HEK293 (cell line): Measurements from ENCODE around the gene CCDC85C.

Experiments used
- CTCF ChIA-PET: fragments of 350-600 bp; formaldehyde crosslinking; extraction: SDS; loops from one replicate; lab custom pipeline; 2021; ENCODE audit warnings: antibody characterized with exemption; lab: Yijun Ruan, JAX
- POLR2A ChIA-PET: fragments of 300-600 bp; formaldehyde crosslinking; extraction: SDS; loops from one replicate; lab custom pipeline; 2020; ENCODE audit warnings: antibody characterized with exemption, inconsistent platforms; lab: Yijun Ruan, JAX
- H3K27ac ChIP-seq: fragments of 200-500 bp; sonication (Bioruptor generic); 2 replicates; pipeline ENCODE4 v1.5.1; 2014; ENCODE audit warnings: low read depth, low read length, control low read depth, inconsistent platforms; ENCODE audit errors: extremely low read depth
- H3K36me3 ChIP-seq, 2 experiments: fragments of 200-500 bp in 1 of 2; sonication (Bioruptor generic) in 1 of 2; 1 replicate in 1 of 2; 2 replicates in 1 of 2; pipeline ENCODE4 v1.5.1; 2014 to 2017; ENCODE audit warnings: inconsistent platforms in 2 of 2, low read length in 2 of 2; ENCODE audit not compliant: control insufficient read depth in 2 of 2, insufficient read depth in 1 of 2
- H3K4me1 ChIP-seq: fragments of 200-500 bp; sonication (Bioruptor generic); 2 replicates; pipeline ENCODE4 v1.5.1; 2014; ENCODE audit warnings: mild to moderate bottlenecking, low read length, inconsistent platforms; ENCODE audit not compliant: control insufficient read depth, insufficient read depth
- H3K4me3 ChIP-seq: 2 replicates; pipeline ENCODE4 v1.5.1; 2011; ENCODE audit warnings: low read depth, mild to moderate bottlenecking, control low read depth, low read length, moderate library complexity
- H3K9me3 ChIP-seq: fragments of 200-500 bp; sonication (Bioruptor generic); 2 replicates; pipeline ENCODE4 v1.5.1; 2014; ENCODE audit warnings: low read depth, low read length, inconsistent platforms; ENCODE audit not compliant: control insufficient read depth, insufficient read depth
- EGR2 ChIP-seq: fragments of 450-650 bp; formaldehyde crosslinking; IDR thresholded peaks from 2 replicates; pipeline ENCODE4 v1.5.1; 2016; ENCODE audit warnings: low read depth, missing biosample characterization, missing genetic modification characterization
- GLIS2 ChIP-seq: fragments of 450-650 bp; formaldehyde crosslinking; IDR thresholded peaks from 2 replicates; pipeline ENCODE4 v1.5.1; 2016; ENCODE audit warnings: missing biosample characterization, missing genetic modification characterization
- KLF10 ChIP-seq: fragments of 450-650 bp; IDR thresholded peaks from 2 replicates; pipeline ENCODE4 v1.5.1; 2018; ENCODE audit warnings: missing biosample characterization, mild to moderate bottlenecking, missing genetic modification characterization
- SCRT1 ChIP-seq: fragments of 450-650 bp; formaldehyde crosslinking; IDR thresholded peaks from 2 replicates; pipeline ENCODE4 v1.5.1; 2016; ENCODE audit warnings: missing biosample characterization, missing genetic modification characterization, borderline replicate concordance
- ZBTB20 ChIP-seq: fragments of 450-650 bp; formaldehyde crosslinking; IDR thresholded peaks from 2 replicates; pipeline ENCODE4 v1.5.1; 2016; ENCODE audit warnings: missing biosample characterization, missing genetic modification characterization
- ZEB2 ChIP-seq: fragments of 450-650 bp; formaldehyde crosslinking; IDR thresholded peaks from 2 replicates; pipeline ENCODE4 v1.5.1; 2016; ENCODE audit warnings: missing biosample characterization, missing genetic modification characterization
- ZFHX2 ChIP-seq: fragments of 450-650 bp; formaldehyde crosslinking; conservative IDR thresholded peaks from 2 replicates; pipeline ENCODE4 v1.5.1; 2016; ENCODE audit warnings: missing biosample characterization, missing genetic modification characterization
- ZFP37 ChIP-seq: fragments of 450-650 bp; formaldehyde crosslinking; IDR thresholded peaks from 2 replicates; pipeline ENCODE4 v1.5.1; 2016; ENCODE audit warnings: missing biosample characterization, missing genetic modification characterization
- ZNF112 ChIP-seq: fragments of 450-650 bp; formaldehyde crosslinking; IDR thresholded peaks from 2 replicates; pipeline ENCODE4 v1.5.0; 2017; ENCODE audit warnings: missing biosample characterization, missing genetic modification characterization
- ZNF169 ChIP-seq: fragments of 450-650 bp; formaldehyde crosslinking; IDR thresholded peaks from 2 replicates; pipeline ENCODE4 v1.5.1; 2016; ENCODE audit warnings: missing biosample characterization, missing genetic modification characterization
- ZNF18 ChIP-seq: fragments of 450-650 bp; formaldehyde crosslinking; IDR thresholded peaks from 2 replicates; pipeline ENCODE4 v1.5.1; 2016; ENCODE audit warnings: missing biosample characterization, missing genetic modification characterization
- ZNF529 ChIP-seq: fragments of 450-650 bp; formaldehyde crosslinking; IDR thresholded peaks from 2 replicates; pipeline ENCODE4 v1.5.1; 2017; ENCODE audit warnings: missing genetic modification characterization, missing biosample characterization; ENCODE audit not compliant: insufficient replicate concordance
- ZNF785 ChIP-seq: fragments of 450-650 bp; formaldehyde crosslinking; IDR thresholded peaks from 2 replicates; pipeline ENCODE4 v1.5.1; 2016; ENCODE audit warnings: missing biosample characterization, missing genetic modification characterization
- TF ChIP-seq, protein P1 (sequence below): fragments of 450-650 bp; formaldehyde crosslinking; IDR thresholded peaks from 2 replicates; pipeline ENCODE4 v1.5.1; 2017; ENCODE audit warnings: missing biosample characterization, missing genetic modification characterization
- TF ChIP-seq, protein P2 (sequence below): fragments of 450-650 bp; IDR thresholded peaks from 2 replicates; pipeline ENCODE4 v1.5.1; 2018; ENCODE audit warnings: missing biosample characterization, missing genetic modification characterization

CCDC85C gene

GRCh38 chr14:99552021-99552553 is 51.9 kb downstream of the CCDC85C start:
- CTCF ChIA-PET: interaction anchor here (1.0 kb wide), 1 partner anchor 13 kb away, joined by 3 read pairs; no protein-coding TSS in a partner anchor
- H3K9me3 ChIP-seq: no peaks in the 10 kb centered on the region
- TF ChIP-seq KLF10 (tag by site-specific recombination) (no peak), GLIS2 (0 out of 2 replicates have a peak, but pooled peaks have one; percentile 16), ZFP37 (no peak), ZNF785 (tag by site-specific recombination) (no peak), ZNF112 (tag by site-specific recombination) (no peak), ZNF529 (tag by site-specific recombination) (no peak)
- TF ChIP-seq, protein P1, sequence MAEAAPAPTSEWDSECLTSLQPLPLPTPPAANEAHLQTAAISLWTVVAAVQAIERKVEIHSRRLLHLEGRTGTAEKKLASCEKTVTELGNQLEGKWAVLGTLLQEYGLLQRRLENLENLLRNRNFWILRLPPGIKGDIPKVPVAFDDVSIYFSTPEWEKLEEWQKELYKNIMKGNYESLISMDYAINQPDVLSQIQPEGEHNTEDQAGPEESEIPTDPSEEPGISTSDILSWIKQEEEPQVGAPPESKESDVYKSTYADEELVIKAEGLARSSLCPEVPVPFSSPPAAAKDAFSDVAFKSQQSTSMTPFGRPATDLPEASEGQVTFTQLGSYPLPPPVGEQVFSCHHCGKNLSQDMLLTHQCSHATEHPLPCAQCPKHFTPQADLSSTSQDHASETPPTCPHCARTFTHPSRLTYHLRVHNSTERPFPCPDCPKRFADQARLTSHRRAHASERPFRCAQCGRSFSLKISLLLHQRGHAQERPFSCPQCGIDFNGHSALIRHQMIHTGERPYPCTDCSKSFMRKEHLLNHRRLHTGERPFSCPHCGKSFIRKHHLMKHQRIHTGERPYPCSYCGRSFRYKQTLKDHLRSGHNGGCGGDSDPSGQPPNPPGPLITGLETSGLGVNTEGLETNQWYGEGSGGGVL: no peak
- TF ChIP-seq, all 188 proteins: peak for 1
- no peak overlapping the region for H3K27ac ChIP-seq
- POLR2A ChIA-PET: no interaction called here
- no peaks in the 10 kb centered on the region; the same call in 1 of the 2 replicates for H3K4me1 ChIP-seq
- H3K36me3 ChIP-seq: no peaks in the 10 kb centered on the region
- no peak overlapping the region for H3K4me3 ChIP-seq

GRCh38 chr14:99551034-99551922 is 52.7 kb downstream of the CCDC85C start:
- H3K4me3 ChIP-seq: no peak overlapping the region
- ChIA-PET CTCF (no interaction called here), POLR2A (no interaction called here)
- no peaks in the 10 kb centered on the region for H3K9me3 ChIP-seq
- no peak overlapping the region for H3K27ac ChIP-seq
- no peaks in the 10 kb centered on the region for H3K36me3 ChIP-seq
- TF ChIP-seq, protein P2, sequence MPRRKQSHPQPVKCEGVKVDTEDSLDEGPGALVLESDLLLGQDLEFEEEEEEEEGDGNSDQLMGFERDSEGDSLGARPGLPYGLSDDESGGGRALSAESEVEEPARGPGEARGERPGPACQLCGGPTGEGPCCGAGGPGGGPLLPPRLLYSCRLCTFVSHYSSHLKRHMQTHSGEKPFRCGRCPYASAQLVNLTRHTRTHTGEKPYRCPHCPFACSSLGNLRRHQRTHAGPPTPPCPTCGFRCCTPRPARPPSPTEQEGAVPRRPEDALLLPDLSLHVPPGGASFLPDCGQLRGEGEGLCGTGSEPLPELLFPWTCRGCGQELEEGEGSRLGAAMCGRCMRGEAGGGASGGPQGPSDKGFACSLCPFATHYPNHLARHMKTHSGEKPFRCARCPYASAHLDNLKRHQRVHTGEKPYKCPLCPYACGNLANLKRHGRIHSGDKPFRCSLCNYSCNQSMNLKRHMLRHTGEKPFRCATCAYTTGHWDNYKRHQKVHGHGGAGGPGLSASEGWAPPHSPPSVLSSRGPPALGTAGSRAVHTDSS (tag by site-specific recombination): no peak
- TF ChIP-seq ZFHX2 (tag by site-specific recombination) (peak; percentile 90), ZNF112 (tag by site-specific recombination) (no peak), SCRT1 (tag by site-specific recombination) (peak; percentile 88; the same call in 1 of the 2 replicates), EGR2 (tag by site-specific recombination) (peak; percentile 89), ZNF18 (peak; percentile 63), ZBTB20 (tag by site-specific recombination) (no peak), ZEB2 (peak; percentile 100), ZNF169 (tag by site-specific recombination) (no peak)
- peaks cover 4% of the 10 kb centered on the region for H3K4me1 ChIP-seq
